GM21526 (cell line): ENCODE measurements around the gene GYPC.
"Not testable (repeated sequence)": the region's sequence is repeated elsewhere in the genome, so short reads cannot be mapped to it uniquely, and the experiment has no call there.

ENCODE experiments used
- ATAC-seq: cut with Tn5 transposase; IDR thresholded peaks from one replicate; pipeline ENCODE4 v1.9.1; 2021; ENCODE audit warnings: moderate library complexity; ENCODE audit not compliant: unreplicated experiment, low FRiP score

The GYPC gene

GRCh38 chr2:126664639-126665038 is 8.7 kb downstream of the GYPC start:
- peak; percentile 38 for ATAC-seq

GRCh38 chr2:126665483-126665882 is 9.5 kb downstream of the GYPC start:
- no peak for ATAC-seq

GRCh38 chr2:126668254-126668653 is 12.3 kb downstream of the GYPC start:
- ATAC-seq, result no peak

GRCh38 chr2:126669772-126670171 is 13.8 kb downstream of the GYPC start:
- no peak for ATAC-seq

GRCh38 chr2:126671488-126671887 is 15.5 kb downstream of the GYPC start:
- no peak for ATAC-seq

- ATAC-seq, result no peak
Observed at GRCh38 chr2:126672980-126673605, 17.1 kb downstream of the GYPC start.

GRCh38 chr2:126674075-126674744 is 18.3 kb downstream of the GYPC start:
- no peak for ATAC-seq

- ATAC-seq, result no peak
Observed at GRCh38 chr2:126675637-126676036, 19.7 kb downstream of the GYPC start.

- ATAC-seq, result no peak
Observed at GRCh38 chr2:126676221-126677175, 20.5 kb downstream of the GYPC start.

- ATAC-seq, result no peak
Observed at GRCh38 chr2:126677176-126677538, 21.2 kb downstream of the GYPC start.

- no peak for ATAC-seq
Observed at GRCh38 chr2:126678269-126679065, 22.5 kb downstream of the GYPC start.

- ATAC-seq, result no peak
Observed at GRCh38 chr2:126679094-126679713, 23.2 kb downstream of the GYPC start.

- no peak for ATAC-seq
Observed at GRCh38 chr2:126681505-126681904, 25.5 kb downstream of the GYPC start.

GRCh38 chr2:126685629-126686028 is 29.7 kb downstream of the GYPC start:
- no peak for ATAC-seq

GRCh38 chr2:126686286-126686685 is 30.3 kb downstream of the GYPC start:
- no peak for ATAC-seq

- no peak for ATAC-seq
Observed at GRCh38 chr2:126686841-126687485, 31.0 kb downstream of the GYPC start.

GRCh38 chr2:126687503-126687902 is 31.5 kb downstream of the GYPC start:
- no peak for ATAC-seq

GRCh38 chr2:126688594-126688993 is 32.6 kb downstream of the GYPC start:
- not testable (repeated sequence) for ATAC-seq

GRCh38 chr2:126692241-126692640 is 36.3 kb downstream of the GYPC start:
- not testable (repeated sequence) for ATAC-seq
